ENCODE results near the gene RHOF.

DNA sequence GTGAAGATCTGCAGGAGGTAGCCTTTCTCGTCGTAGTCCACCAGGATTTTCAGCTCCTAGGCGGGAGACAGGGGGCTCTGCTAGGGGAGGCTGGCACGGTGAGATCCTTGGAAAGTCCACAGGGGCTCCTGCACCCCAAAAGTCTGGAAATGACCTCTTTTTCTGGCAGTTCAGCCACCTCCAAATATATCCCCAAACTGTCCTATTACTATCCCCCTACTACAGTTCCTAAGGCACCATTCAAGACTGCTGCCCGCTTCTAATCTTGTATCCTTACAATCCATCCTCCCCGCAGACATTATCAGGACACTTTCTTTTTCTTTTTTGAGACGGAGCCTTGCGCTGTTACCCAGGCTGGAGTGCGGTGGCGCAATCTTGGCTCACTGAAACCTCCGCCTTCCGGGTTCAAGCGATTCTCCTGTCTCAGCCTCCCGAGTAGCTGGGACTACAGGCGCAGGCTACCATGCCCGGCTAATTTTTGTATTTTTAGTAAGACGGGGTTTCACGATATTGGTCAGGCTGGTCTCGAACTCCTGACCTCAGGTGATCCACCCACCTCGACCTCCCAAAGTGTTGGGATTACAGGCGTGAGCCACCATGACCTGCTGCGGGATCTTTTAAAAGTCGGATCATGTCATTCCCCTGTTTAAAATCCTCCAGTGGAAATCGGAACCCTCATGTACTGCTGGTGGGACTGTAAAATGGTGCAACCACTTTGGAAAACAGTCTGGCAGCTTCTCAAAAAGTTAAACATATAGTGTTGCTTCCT, 46.7 kb upstream of the RHOF start:
- no peak for TF ChIP-seq POLR2A (IDR thresholded peaks at IDR 0.05; ENCODE audit: borderline replicate concordance, extremely low read depth, insufficient read depth, insufficient read length)
- TF ChIP-seq ZNF274 (IDR thresholded peaks at IDR 0.05; ENCODE audit: low read depth, low read length): no peak
- no peak for TF ChIP-seq JUND (IDR thresholded peaks at IDR 0.05)
- no peak for TF ChIP-seq ATF3 (IDR thresholded peaks at IDR 0.05)
- TF ChIP-seq, protein P1, sequence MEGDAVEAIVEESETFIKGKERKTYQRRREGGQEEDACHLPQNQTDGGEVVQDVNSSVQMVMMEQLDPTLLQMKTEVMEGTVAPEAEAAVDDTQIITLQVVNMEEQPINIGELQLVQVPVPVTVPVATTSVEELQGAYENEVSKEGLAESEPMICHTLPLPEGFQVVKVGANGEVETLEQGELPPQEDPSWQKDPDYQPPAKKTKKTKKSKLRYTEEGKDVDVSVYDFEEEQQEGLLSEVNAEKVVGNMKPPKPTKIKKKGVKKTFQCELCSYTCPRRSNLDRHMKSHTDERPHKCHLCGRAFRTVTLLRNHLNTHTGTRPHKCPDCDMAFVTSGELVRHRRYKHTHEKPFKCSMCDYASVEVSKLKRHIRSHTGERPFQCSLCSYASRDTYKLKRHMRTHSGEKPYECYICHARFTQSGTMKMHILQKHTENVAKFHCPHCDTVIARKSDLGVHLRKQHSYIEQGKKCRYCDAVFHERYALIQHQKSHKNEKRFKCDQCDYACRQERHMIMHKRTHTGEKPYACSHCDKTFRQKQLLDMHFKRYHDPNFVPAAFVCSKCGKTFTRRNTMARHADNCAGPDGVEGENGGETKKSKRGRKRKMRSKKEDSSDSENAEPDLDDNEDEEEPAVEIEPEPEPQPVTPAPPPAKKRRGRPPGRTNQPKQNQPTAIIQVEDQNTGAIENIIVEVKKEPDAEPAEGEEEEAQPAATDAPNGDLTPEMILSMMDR (IDR thresholded peaks at IDR 0.05 in 2 of 3, conservative IDR thresholded peaks at IDR 0.05 in 1 of 3; ENCODE audit: borderline replicate concordance in 1 of 3, insufficient read depth in 1 of 3, low read depth in 2 of 3, low read length in 2 of 3): no peak
- TF ChIP-seq MAX (IDR thresholded peaks at IDR 0.05): no peak
- TF ChIP-seq YY1 (IDR thresholded peaks at IDR 0.05; ENCODE audit: extremely low read depth, insufficient replicate concordance, low read depth, low read length): no peak
- TF ChIP-seq, protein P2, sequence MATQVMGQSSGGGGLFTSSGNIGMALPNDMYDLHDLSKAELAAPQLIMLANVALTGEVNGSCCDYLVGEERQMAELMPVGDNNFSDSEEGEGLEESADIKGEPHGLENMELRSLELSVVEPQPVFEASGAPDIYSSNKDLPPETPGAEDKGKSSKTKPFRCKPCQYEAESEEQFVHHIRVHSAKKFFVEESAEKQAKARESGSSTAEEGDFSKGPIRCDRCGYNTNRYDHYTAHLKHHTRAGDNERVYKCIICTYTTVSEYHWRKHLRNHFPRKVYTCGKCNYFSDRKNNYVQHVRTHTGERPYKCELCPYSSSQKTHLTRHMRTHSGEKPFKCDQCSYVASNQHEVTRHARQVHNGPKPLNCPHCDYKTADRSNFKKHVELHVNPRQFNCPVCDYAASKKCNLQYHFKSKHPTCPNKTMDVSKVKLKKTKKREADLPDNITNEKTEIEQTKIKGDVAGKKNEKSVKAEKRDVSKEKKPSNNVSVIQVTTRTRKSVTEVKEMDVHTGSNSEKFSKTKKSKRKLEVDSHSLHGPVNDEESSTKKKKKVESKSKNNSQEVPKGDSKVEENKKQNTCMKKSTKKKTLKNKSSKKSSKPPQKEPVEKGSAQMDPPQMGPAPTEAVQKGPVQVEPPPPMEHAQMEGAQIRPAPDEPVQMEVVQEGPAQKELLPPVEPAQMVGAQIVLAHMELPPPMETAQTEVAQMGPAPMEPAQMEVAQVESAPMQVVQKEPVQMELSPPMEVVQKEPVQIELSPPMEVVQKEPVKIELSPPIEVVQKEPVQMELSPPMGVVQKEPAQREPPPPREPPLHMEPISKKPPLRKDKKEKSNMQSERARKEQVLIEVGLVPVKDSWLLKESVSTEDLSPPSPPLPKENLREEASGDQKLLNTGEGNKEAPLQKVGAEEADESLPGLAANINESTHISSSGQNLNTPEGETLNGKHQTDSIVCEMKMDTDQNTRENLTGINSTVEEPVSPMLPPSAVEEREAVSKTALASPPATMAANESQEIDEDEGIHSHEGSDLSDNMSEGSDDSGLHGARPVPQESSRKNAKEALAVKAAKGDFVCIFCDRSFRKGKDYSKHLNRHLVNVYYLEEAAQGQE (IDR thresholded peaks at IDR 0.05; ENCODE audit: low read depth): no peak
- TF ChIP-seq TCF7L2 (IDR thresholded peaks at IDR 0.05; ENCODE audit: borderline replicate concordance, extremely low read depth, insufficient read depth, insufficient read length): no peak
- no peak for TF ChIP-seq SIN3A (IDR thresholded peaks at IDR 0.05; ENCODE audit: low read depth)
- no peak for TF ChIP-seq SRF (IDR thresholded peaks at IDR 0.05; ENCODE audit: low read depth)
- TF ChIP-seq POLR2AphosphoS5 (IDR thresholded peaks at IDR 0.05; ENCODE audit: low read depth, low read length): no peak; the same call in 1 of the 2 replicates
- no peak for TF ChIP-seq EZH2phosphoT487 (IDR thresholded peaks at IDR 0.05; ENCODE audit: borderline replicate concordance)
- TF ChIP-seq ZBTB33 (IDR thresholded peaks at IDR 0.05; ENCODE audit: extremely low read depth, insufficient replicate concordance, low read length): no peak

All from HCT116 (cell line).